Measurements from ENCODE around the gene DEGS1. TPM values are rescaled to one million over a fixed set of nuclear protein-coding genes. Genes with fewer than 3 reads are reported as not detected.

The DEGS1 gene
- total and polyA plus RNA-seq, 2 of the 4 experiments (the other 2 are of a cell fraction), result 54.8 to 109 TPM

Small RNA genes within 50 kb of the gene (microRNA-seq; reads per million reads assigned to microRNA genes)
- gene AC092809.3 (ENCODE audit: insufficient read depth, insufficient read length) (not detected), gene RF00139 (ENCODE audit: insufficient read depth, insufficient read length) (not detected)

Small RNA genes within 50 kb of the gene (small RNA-seq; reads per million reads assigned to genes)
- 0 to 0.16 (median 0) reads per million in 5 experiments for gene AC092809.3
- gene RF00139, result 0 to 0.04 (median 0) reads per million in 5 experiments

Other genes starting within 250 kb of the DEGS1 start
- gene FBXO28, start 69.1 kb upstream of the DEGS1 start, total RNA-seq (2012; rRNA removed), result 22.6 and 30.0 TPM in 2 replicates
- gene FBXO28, start 69.1 kb upstream of the DEGS1 start, polyA plus RNA-seq (2012; rRNA removed), result 10.6 and 11.6 TPM in 2 replicates
- gene NVL, start 146.9 kb downstream of the DEGS1 start, total RNA-seq (2012; rRNA removed), result 16.5 and 18.9 TPM in 2 replicates
- 16.2 and 18.4 TPM in 2 replicates for gene NVL, start 146.9 kb downstream of the DEGS1 start, polyA plus RNA-seq (2012; rRNA removed)
- 73.1 and 105 TPM in 2 replicates for gene CNIH4, start 173.6 kb downstream of the DEGS1 start, total RNA-seq (2012; rRNA removed)
- 27.8 and 29.7 TPM in 2 replicates for gene CNIH4, start 173.6 kb downstream of the DEGS1 start, polyA plus RNA-seq (2012; rRNA removed)

Data from IMR-90 (cell line).